Measurements from ENCODE around the gene PRDM15. TPM values are rescaled to one million over a fixed set of nuclear protein-coding genes. Genes with fewer than 3 reads are reported as not detected.

PRDM15 gene
- total and polyA plus RNA-seq, 4 donors: 1.2 to 5.7 (median 2.1) TPM

DNA sequence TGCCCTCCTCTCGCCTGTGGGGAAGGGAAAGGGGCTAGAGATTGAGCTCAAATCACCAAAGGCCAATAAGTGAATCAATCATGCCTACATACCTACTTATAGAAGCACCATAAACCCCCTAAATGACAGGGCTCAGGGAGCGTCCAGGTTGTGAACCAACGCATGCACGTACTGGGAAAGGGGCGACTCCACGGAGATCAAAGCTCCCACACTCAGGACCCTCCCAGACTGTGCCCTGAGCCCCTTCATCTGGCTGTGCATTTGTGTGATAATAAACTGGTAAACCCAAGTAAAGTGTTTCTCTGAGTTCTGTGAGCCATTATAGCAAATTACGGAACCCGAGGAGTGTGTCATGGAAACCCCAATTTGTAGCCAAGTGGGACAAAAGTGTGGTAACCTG is 23.8 kb upstream of the PRDM15 start:
- TF ChIP-seq RXRA (IDR thresholded peaks at IDR 0.05) (no peak), SP1 (IDR thresholded peaks at IDR 0.05) (no peak)
- TF ChIP-seq, protein P1, sequence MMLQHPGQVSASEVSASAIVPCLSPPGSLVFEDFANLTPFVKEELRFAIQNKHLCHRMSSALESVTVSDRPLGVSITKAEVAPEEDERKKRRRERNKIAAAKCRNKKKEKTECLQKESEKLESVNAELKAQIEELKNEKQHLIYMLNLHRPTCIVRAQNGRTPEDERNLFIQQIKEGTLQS (IDR thresholded peaks at IDR 0.05): no peak
- TF ChIP-seq, protein P2, sequence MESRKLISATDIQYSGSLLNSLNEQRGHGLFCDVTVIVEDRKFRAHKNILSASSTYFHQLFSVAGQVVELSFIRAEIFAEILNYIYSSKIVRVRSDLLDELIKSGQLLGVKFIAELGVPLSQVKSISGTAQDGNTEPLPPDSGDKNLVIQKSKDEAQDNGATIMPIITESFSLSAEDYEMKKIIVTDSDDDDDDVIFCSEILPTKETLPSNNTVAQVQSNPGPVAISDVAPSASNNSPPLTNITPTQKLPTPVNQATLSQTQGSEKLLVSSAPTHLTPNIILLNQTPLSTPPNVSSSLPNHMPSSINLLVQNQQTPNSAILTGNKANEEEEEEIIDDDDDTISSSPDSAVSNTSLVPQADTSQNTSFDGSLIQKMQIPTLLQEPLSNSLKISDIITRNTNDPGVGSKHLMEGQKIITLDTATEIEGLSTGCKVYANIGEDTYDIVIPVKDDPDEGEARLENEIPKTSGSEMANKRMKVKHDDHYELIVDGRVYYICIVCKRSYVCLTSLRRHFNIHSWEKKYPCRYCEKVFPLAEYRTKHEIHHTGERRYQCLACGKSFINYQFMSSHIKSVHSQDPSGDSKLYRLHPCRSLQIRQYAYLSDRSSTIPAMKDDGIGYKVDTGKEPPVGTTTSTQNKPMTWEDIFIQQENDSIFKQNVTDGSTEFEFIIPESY (IDR thresholded peaks at IDR 0.05): no peak
- WGBS: 97% methylated on average over 8 of the region's 8 CpGs
- no peak for DNase-seq (ENCODE audit: low spot score)
- H3K9me3 ChIP-seq (ENCODE audit: control insufficient read depth in 4 of 4, low read length in 3 of 4): no peaks in the 10 kb centered on the region
- H3K27me3 ChIP-seq (ENCODE audit: control insufficient read depth in 4 of 4, insufficient read depth in 4 of 4, low read length in 3 of 4): no peaks in the 10 kb centered on the region
- no peak overlapping the region for H3K27ac ChIP-seq (ENCODE audit: low read depth in 1 of 2, low read length in 2 of 2)
- peaks cover 6 to 30% (median 12%) of the 10 kb centered on the region in 4 donors for H3K36me3 ChIP-seq (ENCODE audit: control insufficient read depth in 4 of 4, insufficient read depth in 3 of 4, low read depth in 1 of 4, low read length in 3 of 4)
- H3K4me3 ChIP-seq (ENCODE audit: low read depth in 1 of 3, low read length in 3 of 3): no peak overlapping the region
- H3K4me1 ChIP-seq (ENCODE audit: control insufficient read depth in 4 of 4, insufficient read depth in 4 of 4, low read length in 3 of 4): no peaks in the 10 kb centered on the region
- H3K9ac ChIP-seq (ENCODE audit: low read depth in 1 of 2, low read length in 2 of 2): no peak overlapping the region

DNA sequence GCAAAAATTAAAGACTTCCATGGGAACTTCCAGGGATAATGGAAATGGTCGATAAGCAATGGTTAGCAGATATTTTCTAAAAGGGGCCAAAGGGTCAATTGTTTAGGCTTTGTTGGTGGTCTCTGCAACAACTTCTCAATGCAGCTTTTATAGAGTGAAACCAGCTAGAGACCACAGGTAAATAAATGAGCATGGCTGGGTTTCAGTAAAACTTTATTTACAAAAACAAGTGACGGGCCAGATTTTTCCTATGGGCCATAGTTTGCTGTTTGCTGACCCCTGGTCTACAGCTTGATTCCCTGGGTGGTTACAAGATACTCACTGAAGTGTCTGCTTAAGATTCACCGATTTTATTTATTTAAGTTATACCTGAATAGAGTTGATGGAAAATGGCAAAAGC is 22.6 kb upstream of the PRDM15 start:
- Histone ChIP-seq H3K27ac (ENCODE audit: low read depth in 1 of 2, low read length in 2 of 2) (no peak overlapping the region), H3K9ac (ENCODE audit: low read depth in 1 of 2, low read length in 2 of 2) (no peak overlapping the region), H3K4me1 (ENCODE audit: control insufficient read depth in 4 of 4, insufficient read depth in 4 of 4, low read length in 3 of 4) (no peaks in the 10 kb centered on the region), H3K36me3 (ENCODE audit: control insufficient read depth in 4 of 4, insufficient read depth in 3 of 4, low read depth in 1 of 4, low read length in 3 of 4) (peaks cover 6 to 19% (median 12%) of the 10 kb centered on the region in 4 donors), H3K4me3 (ENCODE audit: low read depth in 1 of 3, low read length in 3 of 3) (no peak overlapping the region), H3K9me3 (ENCODE audit: control insufficient read depth in 4 of 4, low read length in 3 of 4) (no peaks in the 10 kb centered on the region), H3K27me3 (ENCODE audit: control insufficient read depth in 4 of 4, insufficient read depth in 4 of 4, low read length in 3 of 4) (no peaks in the 10 kb centered on the region)
- TF ChIP-seq, protein P2 (IDR thresholded peaks at IDR 0.05): no peak
- TF ChIP-seq HNF4G (IDR thresholded peaks at IDR 0.05): no peak
- TF ChIP-seq FOXA2 (IDR thresholded peaks at IDR 0.05): no peak
- no peak for TF ChIP-seq NR2F2 (IDR thresholded peaks at IDR 0.05)
- no peak for TF ChIP-seq RAD21 (IDR thresholded peaks at IDR 0.05)
- 94% methylated on average over 3 of the region's 3 CpGs for WGBS
- no peak for DNase-seq (ENCODE audit: low spot score)

DNA sequence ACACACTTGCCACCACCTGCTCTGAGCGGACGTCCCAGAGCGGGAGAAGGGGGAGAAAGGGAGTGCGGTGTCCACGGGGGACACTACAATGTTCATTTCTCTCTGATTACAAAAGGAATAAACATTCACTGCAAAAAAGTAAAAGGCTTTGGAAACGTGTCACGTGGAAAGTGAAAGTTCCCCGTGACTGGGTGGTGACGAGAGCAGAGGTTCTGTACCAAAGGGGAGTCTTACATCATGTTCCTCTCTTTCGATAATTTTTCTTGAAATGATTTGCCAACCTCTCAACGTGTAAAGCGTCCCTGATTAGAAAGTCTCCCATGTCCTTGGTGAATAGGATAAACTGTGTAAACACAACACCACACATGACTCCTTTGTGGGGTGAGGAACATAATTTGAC is 22.0 kb upstream of the PRDM15 start:
- WGBS: 84% methylated on average over 12 of the region's 12 CpGs
- no peak overlapping the region for H3K9ac ChIP-seq (ENCODE audit: low read depth in 1 of 2, low read length in 2 of 2)
- no peak overlapping the region for H3K27ac ChIP-seq (ENCODE audit: low read depth in 1 of 2, low read length in 2 of 2)
- H3K9me3 ChIP-seq (ENCODE audit: control insufficient read depth in 4 of 4, low read length in 3 of 4): no peaks in the 10 kb centered on the region
- H3K36me3 ChIP-seq (ENCODE audit: control insufficient read depth in 4 of 4, insufficient read depth in 3 of 4, low read depth in 1 of 4, low read length in 3 of 4): peaks cover 3 to 17% (median 11%) of the 10 kb centered on the region in 4 donors
- no peaks in the 10 kb centered on the region for H3K27me3 ChIP-seq (ENCODE audit: control insufficient read depth in 4 of 4, insufficient read depth in 4 of 4, low read length in 3 of 4)
- DNase-seq (ENCODE audit: low spot score): no peak
- H3K4me3 ChIP-seq (ENCODE audit: low read depth in 1 of 3, low read length in 3 of 3): no peak overlapping the region
- H3K4me1 ChIP-seq (ENCODE audit: control insufficient read depth in 4 of 4, insufficient read depth in 4 of 4, low read length in 3 of 4): no peaks in the 10 kb centered on the region
- TF ChIP-seq, protein P1 (IDR thresholded peaks at IDR 0.05): no peak
- TF ChIP-seq, protein P2 (IDR thresholded peaks at IDR 0.05): no peak
- TF ChIP-seq NR2F2 (IDR thresholded peaks at IDR 0.05) (no peak), SP1 (IDR thresholded peaks at IDR 0.05) (no peak), EGR1 (IDR thresholded peaks at IDR 0.05; ENCODE audit: low read depth in 2 of 2) (no peak), HNF4G (IDR thresholded peaks at IDR 0.05) (no peak), RAD21 (IDR thresholded peaks at IDR 0.05) (no peak), GABPA (IDR thresholded peaks at IDR 0.05 in 1 of 2, conservative IDR thresholded peaks at IDR 0.05 in 1 of 2) (no peak), FOXA2 (IDR thresholded peaks at IDR 0.05) (no peak), JUND (IDR thresholded peaks at IDR 0.05) (no peak), TAF1 (conservative IDR thresholded peaks at IDR 0.05) (no peak), RXRA (IDR thresholded peaks at IDR 0.05) (no peak), YY1 (IDR thresholded peaks at IDR 0.05) (no peak)
- TF ChIP-seq, protein P3, sequence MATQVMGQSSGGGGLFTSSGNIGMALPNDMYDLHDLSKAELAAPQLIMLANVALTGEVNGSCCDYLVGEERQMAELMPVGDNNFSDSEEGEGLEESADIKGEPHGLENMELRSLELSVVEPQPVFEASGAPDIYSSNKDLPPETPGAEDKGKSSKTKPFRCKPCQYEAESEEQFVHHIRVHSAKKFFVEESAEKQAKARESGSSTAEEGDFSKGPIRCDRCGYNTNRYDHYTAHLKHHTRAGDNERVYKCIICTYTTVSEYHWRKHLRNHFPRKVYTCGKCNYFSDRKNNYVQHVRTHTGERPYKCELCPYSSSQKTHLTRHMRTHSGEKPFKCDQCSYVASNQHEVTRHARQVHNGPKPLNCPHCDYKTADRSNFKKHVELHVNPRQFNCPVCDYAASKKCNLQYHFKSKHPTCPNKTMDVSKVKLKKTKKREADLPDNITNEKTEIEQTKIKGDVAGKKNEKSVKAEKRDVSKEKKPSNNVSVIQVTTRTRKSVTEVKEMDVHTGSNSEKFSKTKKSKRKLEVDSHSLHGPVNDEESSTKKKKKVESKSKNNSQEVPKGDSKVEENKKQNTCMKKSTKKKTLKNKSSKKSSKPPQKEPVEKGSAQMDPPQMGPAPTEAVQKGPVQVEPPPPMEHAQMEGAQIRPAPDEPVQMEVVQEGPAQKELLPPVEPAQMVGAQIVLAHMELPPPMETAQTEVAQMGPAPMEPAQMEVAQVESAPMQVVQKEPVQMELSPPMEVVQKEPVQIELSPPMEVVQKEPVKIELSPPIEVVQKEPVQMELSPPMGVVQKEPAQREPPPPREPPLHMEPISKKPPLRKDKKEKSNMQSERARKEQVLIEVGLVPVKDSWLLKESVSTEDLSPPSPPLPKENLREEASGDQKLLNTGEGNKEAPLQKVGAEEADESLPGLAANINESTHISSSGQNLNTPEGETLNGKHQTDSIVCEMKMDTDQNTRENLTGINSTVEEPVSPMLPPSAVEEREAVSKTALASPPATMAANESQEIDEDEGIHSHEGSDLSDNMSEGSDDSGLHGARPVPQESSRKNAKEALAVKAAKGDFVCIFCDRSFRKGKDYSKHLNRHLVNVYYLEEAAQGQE (IDR thresholded peaks at IDR 0.05): no peak
- TF ChIP-seq, protein P4, sequence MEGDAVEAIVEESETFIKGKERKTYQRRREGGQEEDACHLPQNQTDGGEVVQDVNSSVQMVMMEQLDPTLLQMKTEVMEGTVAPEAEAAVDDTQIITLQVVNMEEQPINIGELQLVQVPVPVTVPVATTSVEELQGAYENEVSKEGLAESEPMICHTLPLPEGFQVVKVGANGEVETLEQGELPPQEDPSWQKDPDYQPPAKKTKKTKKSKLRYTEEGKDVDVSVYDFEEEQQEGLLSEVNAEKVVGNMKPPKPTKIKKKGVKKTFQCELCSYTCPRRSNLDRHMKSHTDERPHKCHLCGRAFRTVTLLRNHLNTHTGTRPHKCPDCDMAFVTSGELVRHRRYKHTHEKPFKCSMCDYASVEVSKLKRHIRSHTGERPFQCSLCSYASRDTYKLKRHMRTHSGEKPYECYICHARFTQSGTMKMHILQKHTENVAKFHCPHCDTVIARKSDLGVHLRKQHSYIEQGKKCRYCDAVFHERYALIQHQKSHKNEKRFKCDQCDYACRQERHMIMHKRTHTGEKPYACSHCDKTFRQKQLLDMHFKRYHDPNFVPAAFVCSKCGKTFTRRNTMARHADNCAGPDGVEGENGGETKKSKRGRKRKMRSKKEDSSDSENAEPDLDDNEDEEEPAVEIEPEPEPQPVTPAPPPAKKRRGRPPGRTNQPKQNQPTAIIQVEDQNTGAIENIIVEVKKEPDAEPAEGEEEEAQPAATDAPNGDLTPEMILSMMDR (IDR thresholded peaks at IDR 0.05; ENCODE audit: low read depth, low read length, missing input control): no peak

Data from liver (tissue), 9 donors.